PC-9 (cell line): ENCODE data around the gene WASHC1.
"Not testable (repeated sequence)": the region's sequence is repeated elsewhere in the genome, so short reads cannot be mapped to it uniquely, and the experiment has no call there.

Source experiments
- CTCF ChIP-seq: fragments of 200-600 bp; sonication (generic); conservative IDR thresholded peaks from 2 replicates; pipeline ENCODE4 v1.6.1; 2017; ENCODE audit warnings: mixed run types, antibody characterized with exemption, mild to moderate bottlenecking, moderate library complexity
- EZH2 ChIP-seq: fragments of 200-600 bp; sonication (generic); IDR thresholded peaks from 2 replicates; pipeline ENCODE4 v1.8.0; 2017; ENCODE audit warnings: antibody characterized with exemption, low read depth

DNA sequence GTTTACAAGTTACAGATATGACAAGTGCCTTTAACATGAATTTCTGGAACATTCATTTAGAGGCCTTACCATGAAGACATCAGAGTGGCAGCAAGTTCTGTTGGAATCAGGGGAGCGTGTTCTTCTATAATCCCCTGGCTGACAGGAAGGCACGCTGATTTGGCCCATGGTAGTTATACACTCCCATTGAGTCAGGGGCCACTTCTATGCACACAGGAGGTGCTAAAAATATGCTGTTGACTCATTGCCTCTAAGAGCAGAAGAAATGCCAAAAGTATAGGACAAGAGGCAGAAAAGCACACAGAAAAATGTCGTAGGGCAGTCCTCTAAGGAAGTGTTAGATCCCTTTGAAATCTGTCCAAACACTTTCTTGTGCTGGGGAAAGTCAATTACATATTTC lies 49.1 kb upstream of the WASHC1 start:
- not testable (repeated sequence) for TF ChIP-seq EZH2, CTCF
